Bronchial epithelial cell (primary cell): ENCODE data around the gene SGK1. TPM values are rescaled to one million over a fixed set of nuclear protein-coding genes. Genes with fewer than 3 reads are reported as not detected.
"Not testable (repeated sequence)": the region's sequence is repeated elsewhere in the genome, so short reads cannot be mapped to it uniquely, and the experiment has no call there.

Source experiments
- DNase-seq: peaks from one replicate; pipeline ENCODE4 v3.0.0-alpha.2; 2010; ENCODE audit warnings: low read depth
- FAIRE-seq: peaks from 2 replicates; lab custom pipeline; 2011; peaks lifted over from hg19 to GRCh38; lab: Jason Lieb, UNC
- H3K27me3 ChIP-seq: 2 replicates; pipeline ENCODE4 v1.5.1; 2011; ENCODE audit warnings: low read length; ENCODE audit not compliant: control insufficient read depth, insufficient read depth
- H3K36me3 ChIP-seq: 2 replicates; pipeline ENCODE4 v1.5.1; 2011; ENCODE audit warnings: low read length; ENCODE audit not compliant: control insufficient read depth, insufficient read depth
- H3K4me3 ChIP-seq: 2 replicates; pipeline ENCODE4 v1.5.1; 2011; ENCODE audit warnings: mild to moderate bottlenecking, low read depth, low read length, control low read depth
- total RNA-seq: library from RNA; depleted of rRNA; stranded (reverse); fragments of >200 nt; gene quantifications from 2 replicates; pipeline ENCODE4 v1.2.1, GENCODE V29; 2014
- TF ChIP-seq, protein P1 (sequence below): IDR thresholded peaks from 2 replicates; pipeline ENCODE4 v1.5.1; 2011; ENCODE audit warnings: mild to moderate bottlenecking, moderate library complexity, low read length, control low read depth, inconsistent platforms; ENCODE audit not compliant: insufficient read depth, severe bottlenecking

The SGK1 gene
- total RNA-seq, 1 donor from 2014 or later = 13.4 TPM

DNA sequence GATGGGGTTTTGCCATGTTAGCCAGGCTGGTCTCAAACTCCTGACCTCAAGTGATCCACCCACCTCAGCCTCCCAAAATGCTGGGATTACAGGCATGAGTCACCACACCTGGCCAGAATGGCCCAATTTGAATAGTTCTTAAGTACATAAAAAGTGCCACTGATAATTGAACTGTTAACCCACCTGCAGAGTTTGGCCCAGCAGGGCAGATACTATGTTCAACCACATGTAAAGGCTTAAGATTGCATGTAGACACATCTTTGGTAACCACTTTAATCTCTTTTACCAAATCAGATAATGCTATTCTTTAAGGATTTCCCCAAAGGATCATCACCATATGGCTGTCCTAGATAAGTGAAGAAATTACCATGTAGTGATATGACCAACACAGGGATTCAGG is 21.3 kb upstream of the SGK1 start:
- TF ChIP-seq, protein P1, sequence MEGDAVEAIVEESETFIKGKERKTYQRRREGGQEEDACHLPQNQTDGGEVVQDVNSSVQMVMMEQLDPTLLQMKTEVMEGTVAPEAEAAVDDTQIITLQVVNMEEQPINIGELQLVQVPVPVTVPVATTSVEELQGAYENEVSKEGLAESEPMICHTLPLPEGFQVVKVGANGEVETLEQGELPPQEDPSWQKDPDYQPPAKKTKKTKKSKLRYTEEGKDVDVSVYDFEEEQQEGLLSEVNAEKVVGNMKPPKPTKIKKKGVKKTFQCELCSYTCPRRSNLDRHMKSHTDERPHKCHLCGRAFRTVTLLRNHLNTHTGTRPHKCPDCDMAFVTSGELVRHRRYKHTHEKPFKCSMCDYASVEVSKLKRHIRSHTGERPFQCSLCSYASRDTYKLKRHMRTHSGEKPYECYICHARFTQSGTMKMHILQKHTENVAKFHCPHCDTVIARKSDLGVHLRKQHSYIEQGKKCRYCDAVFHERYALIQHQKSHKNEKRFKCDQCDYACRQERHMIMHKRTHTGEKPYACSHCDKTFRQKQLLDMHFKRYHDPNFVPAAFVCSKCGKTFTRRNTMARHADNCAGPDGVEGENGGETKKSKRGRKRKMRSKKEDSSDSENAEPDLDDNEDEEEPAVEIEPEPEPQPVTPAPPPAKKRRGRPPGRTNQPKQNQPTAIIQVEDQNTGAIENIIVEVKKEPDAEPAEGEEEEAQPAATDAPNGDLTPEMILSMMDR = no peak
- FAIRE-seq = no peak
- Histone ChIP-seq H3K27me3 (no peaks in the 10 kb centered on the region), H3K4me3 (no peak overlapping the region), H3K36me3 (no peaks in the 10 kb centered on the region)
- no peak for DNase-seq

DNA sequence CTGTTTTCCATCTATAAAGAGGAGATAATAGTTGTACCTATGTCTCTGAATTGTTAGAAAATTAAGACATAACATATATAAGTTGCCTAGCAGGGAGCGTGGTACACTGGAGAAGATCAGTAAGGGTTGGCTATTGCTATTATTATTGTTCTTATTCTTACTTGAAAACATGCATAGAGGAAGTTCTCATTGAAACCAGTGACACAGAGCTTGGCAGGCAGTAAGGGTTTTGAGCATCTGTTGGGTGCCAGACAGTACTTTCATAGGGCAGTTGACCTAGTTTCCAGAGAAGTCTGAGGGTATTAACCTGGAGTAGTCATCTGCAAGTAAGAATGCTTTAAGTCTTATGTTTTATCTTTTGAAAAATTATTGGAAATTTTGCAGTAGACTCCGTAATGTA is 13.3 kb upstream of the SGK1 start:
- no peak for DNase-seq
- TF ChIP-seq, protein P1 = no peak
- FAIRE-seq = no peak
- Histone ChIP-seq H3K27me3 (no peaks in the 10 kb centered on the region), H3K4me3 (no peak overlapping the region), H3K36me3 (no peaks in the 10 kb centered on the region)

DNA sequence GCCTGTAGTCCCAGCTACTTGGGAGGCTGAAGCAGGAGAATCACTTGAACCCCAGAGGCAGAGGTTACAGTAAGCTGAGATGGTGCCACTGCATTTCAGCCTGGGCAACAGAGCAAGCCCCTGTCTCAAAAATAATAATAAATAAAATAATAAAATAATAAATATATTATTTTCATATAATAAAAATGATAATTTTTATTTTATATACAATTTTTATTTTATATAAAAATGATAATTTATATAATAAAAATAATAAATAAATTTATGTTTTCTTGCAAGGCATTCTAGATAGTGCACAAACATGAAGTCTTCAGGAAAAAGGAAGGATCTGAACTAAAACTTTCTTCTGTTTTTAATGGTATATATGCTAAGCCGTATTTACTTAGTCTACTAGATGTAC is 12.6 kb upstream of the SGK1 start:
- DNase-seq (no peak), FAIRE-seq (no peak)
- Histone ChIP-seq H3K4me3 (no peak overlapping the region), H3K27me3 (no peaks in the 10 kb centered on the region), H3K36me3 (no peaks in the 10 kb centered on the region)
- TF ChIP-seq, protein P1 = no peak

DNA sequence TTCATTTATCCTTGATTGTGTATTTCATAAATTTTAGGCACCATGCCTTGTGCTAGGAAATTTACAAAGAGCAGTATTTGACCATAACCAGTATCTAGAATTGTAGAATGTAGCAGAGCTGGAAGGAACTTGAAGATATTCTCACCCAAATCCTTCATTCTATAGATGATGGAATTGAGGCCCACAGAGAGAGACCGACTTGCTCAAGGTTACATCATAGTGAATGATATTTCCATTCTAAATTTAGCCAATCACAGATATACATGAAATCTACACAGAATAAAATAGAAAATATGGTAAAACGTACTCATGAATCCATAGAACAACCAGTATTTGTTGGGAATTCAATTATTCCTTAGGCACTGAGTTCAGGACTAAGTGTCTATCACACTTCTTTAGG is 10.9 kb upstream of the SGK1 start:
- TF ChIP-seq, protein P1 = no peak
- no peaks in the 10 kb centered on the region for H3K27me3 ChIP-seq
- FAIRE-seq (no peak), DNase-seq (no peak)
- H3K36me3 ChIP-seq = no peaks in the 10 kb centered on the region
- no peak overlapping the region for H3K4me3 ChIP-seq

DNA sequence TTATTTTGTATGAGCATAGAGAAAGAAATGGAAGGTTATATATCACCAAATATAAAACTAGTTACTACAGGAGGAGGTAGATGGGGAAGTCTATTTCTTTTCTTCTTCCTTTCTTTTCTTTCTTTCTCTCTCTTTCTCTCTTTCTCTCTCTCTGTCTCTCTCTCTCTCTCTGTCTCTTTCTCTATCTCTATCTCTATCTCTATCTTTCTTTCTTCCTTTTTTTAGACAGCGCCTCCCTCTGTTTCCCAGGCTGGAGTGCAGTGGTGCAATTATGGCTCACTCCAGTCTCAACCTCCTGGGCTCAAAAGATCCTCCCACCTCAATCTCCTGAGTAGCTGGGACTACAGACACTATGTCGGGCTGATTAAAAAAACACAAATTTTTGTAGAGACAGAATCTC is 10.2 kb upstream of the SGK1 start:
- TF ChIP-seq, protein P1 = no peak
- no peak for FAIRE-seq

DNA sequence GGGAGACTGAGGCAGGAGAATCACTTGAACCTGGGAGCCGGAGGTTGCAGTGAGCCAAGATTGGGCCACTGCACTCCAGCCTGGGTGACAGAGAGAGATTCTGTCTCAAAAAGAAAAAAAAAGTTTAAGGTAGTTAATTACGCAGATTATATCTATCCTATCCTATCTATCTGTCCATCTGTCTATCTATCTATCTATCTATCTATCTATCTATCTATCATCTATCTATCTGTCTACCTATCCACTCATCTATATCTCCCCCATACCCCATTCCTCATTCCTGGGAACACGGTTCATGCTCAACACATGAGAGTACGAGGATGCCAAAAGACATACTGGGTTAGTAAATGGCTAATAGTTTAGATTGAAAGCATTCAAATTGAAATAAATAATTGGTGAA is 8.3 kb upstream of the SGK1 start:
- H3K4me3 ChIP-seq, H3K27me3 ChIP-seq, H3K36me3 ChIP-seq, FAIRE-seq, DNase-seq: not testable (repeated sequence)

More for the DNA sequence above, 10.2 kb upstream of the SGK1 start:
- no peak for DNase-seq
- H3K36me3 ChIP-seq = no peaks in the 10 kb centered on the region
- no peaks in the 10 kb centered on the region for H3K27me3 ChIP-seq
- H3K4me3 ChIP-seq = no peak overlapping the region
